OCI-LY3 (cell line): ENCODE data around the gene PATJ.

Experiments used
- EZH2phosphoT487 ChIP-seq: fragments of 200-600 bp; shearing (Covaris generic); IDR thresholded peaks from 2 replicates; pipeline ENCODE4 v1.6.1; 2018; ENCODE audit warnings: antibody characterized with exemption, mixed run types, low read depth
- TF ChIP-seq, protein P1 (sequence below): fragments of 200-600, 300-600 bp; sonication (generic); IDR thresholded peaks from 2 replicates; pipeline ENCODE4 v1.5.1; 2014; ENCODE audit warnings: antibody characterized with exemption, low read length, low read depth

DNA sequence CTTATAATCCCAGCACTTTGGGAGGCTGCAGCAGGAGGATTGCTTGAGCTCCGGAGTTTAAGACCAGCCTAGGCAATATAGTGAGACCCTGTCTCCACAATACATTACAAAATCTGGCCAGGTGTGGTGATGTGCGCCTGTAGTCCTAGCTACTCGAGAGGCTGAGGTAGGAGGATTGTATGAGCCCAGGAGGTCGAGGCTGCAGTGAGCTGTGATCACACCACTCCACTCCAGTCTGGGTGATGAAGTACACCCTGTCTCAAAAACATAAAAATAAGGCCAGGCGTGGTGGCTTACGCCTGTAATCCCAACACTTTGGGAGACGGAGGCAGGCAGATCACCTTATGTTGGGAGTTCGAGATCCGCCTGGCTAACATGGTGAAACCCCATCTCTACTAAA, 480.0 kb downstream of the PATJ start:
- TF ChIP-seq, protein P1, sequence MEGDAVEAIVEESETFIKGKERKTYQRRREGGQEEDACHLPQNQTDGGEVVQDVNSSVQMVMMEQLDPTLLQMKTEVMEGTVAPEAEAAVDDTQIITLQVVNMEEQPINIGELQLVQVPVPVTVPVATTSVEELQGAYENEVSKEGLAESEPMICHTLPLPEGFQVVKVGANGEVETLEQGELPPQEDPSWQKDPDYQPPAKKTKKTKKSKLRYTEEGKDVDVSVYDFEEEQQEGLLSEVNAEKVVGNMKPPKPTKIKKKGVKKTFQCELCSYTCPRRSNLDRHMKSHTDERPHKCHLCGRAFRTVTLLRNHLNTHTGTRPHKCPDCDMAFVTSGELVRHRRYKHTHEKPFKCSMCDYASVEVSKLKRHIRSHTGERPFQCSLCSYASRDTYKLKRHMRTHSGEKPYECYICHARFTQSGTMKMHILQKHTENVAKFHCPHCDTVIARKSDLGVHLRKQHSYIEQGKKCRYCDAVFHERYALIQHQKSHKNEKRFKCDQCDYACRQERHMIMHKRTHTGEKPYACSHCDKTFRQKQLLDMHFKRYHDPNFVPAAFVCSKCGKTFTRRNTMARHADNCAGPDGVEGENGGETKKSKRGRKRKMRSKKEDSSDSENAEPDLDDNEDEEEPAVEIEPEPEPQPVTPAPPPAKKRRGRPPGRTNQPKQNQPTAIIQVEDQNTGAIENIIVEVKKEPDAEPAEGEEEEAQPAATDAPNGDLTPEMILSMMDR: no peak
- TF ChIP-seq EZH2phosphoT487: no peak
